Right atrium auricular region (tissue), 2 donors: ENCODE results near the gene CXCR5. TPM values are rescaled to one million over a fixed set of nuclear protein-coding genes. Genes with fewer than 3 reads are reported as not detected.

Source experiments
- DNase-seq: peaks from one replicate; pipeline ENCODE4 v3.0.0-alpha.2; 2019; ENCODE audit warnings: low spot score
- H3K27ac ChIP-seq, 2 donors: fragments of 200-600 bp; sonication (generic); 1 replicate in 1 of 2; 2 replicates in 1 of 2; pipeline ENCODE4 v1.5.1; 2016 to 2019
- H3K27me3 ChIP-seq, 2 donors: fragments of 200-600 bp; sonication (generic); one replicate each; pipeline versions ENCODE4 v1.5.1 to v1.6.0; 2017 to 2019
- H3K36me3 ChIP-seq: fragments of 200-600 bp; sonication (generic); one replicate; pipeline ENCODE4 v1.5.1; 2016
- H3K4me1 ChIP-seq, 2 donors: fragments of 200-600 bp; sonication (generic); one replicate each; pipeline versions ENCODE4 v1.5.1 to v1.6.0; 2017 to 2019
- H3K4me3 ChIP-seq, 2 donors: fragments of 200-600 bp; sonication (generic); 1 replicate in 1 of 2; 2 replicates in 1 of 2; pipeline ENCODE4 v1.5.1; 2017 to 2019; ENCODE audit warnings: mild to moderate bottlenecking in 1 of 2, moderate library complexity in 1 of 2
- H3K9me3 ChIP-seq, 2 donors: fragments of 200-600 bp; sonication (generic); one replicate each; pipeline ENCODE4 v1.5.1; 2019
- total RNA-seq, 2 donors: library from RNA; depleted of rRNA; stranded (reverse); fragments of >200 nt; gene quantifications; one replicate each; pipeline ENCODE4 v1.1.0, GENCODE V29; 2016
- TF ChIP-seq, protein P1 (sequence below), 2 donors: fragments of 200-600 bp; sonication (generic); IDR thresholded peaks; one replicate each; pipeline ENCODE4 v1.5.1; 2019; ENCODE audit warnings: antibody characterized with exemption in 2 of 2

The CXCR5 gene
- total RNA-seq, 2 donors from 2014 or later: 0.16 TPM; not detected in 1

DNA sequence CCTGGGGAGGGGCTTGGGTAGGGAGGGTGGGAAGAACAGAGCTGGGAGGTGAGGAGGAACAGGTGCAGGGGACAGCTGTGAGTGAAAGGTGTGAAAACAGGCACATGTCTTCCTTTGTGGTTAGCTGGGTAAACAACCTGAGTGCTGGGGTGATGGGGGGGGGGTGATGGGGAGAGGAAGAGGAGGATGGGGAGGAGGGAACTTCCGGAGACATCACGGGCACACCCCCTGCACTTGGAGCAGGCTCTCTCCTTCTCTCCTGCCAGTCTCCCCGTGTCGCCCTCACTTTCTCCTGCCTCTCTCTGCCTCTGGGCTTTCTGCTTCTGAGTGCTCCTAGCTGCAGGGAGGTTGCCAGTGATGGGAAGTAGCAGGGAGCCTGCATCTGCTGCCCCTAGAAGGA, 8.8 kb downstream of the CXCR5 start:
- no peaks in the 10 kb centered on the region for H3K9me3 ChIP-seq
- no peaks in the 10 kb centered on the region for H3K27me3 ChIP-seq
- TF ChIP-seq, protein P1, sequence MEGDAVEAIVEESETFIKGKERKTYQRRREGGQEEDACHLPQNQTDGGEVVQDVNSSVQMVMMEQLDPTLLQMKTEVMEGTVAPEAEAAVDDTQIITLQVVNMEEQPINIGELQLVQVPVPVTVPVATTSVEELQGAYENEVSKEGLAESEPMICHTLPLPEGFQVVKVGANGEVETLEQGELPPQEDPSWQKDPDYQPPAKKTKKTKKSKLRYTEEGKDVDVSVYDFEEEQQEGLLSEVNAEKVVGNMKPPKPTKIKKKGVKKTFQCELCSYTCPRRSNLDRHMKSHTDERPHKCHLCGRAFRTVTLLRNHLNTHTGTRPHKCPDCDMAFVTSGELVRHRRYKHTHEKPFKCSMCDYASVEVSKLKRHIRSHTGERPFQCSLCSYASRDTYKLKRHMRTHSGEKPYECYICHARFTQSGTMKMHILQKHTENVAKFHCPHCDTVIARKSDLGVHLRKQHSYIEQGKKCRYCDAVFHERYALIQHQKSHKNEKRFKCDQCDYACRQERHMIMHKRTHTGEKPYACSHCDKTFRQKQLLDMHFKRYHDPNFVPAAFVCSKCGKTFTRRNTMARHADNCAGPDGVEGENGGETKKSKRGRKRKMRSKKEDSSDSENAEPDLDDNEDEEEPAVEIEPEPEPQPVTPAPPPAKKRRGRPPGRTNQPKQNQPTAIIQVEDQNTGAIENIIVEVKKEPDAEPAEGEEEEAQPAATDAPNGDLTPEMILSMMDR (IDR thresholded peaks at IDR 0.05): no peak
- peaks cover 3% of the 10 kb centered on the region for H3K36me3 ChIP-seq
- peaks cover 0 to 29% of the 10 kb centered on the region in 2 donors for H3K4me1 ChIP-seq
- H3K27ac ChIP-seq: no peak overlapping the region
- no peak for DNase-seq
- no peak overlapping the region for H3K4me3 ChIP-seq

DNA sequence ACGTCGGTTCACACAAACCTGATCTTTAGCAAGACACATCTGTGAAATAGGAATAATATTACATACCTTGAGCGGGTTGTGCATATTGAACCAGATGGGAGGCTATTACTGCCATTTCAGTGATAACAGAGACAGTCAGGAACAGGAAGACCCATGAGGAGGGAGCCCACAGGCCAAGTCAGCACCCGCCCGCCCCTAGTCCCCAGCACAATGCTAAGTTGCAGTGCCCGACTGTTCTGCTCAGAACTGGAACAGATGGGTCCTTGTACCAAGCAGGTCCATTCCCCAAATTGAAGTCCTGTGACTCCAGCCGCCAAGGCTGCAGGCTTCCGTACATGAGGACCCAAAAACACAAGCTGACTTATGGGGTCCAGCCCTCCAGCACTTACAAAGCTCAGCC, 9.3 kb downstream of the CXCR5 start:
- no peak overlapping the region for H3K4me3 ChIP-seq
- no peaks in the 10 kb centered on the region for H3K9me3 ChIP-seq
- DNase-seq: no peak
- peaks cover 6% of the 10 kb centered on the region for H3K36me3 ChIP-seq
- no peak overlapping the region for H3K27ac ChIP-seq
- peaks cover 0 to 24% of the 10 kb centered on the region in 2 donors for H3K4me1 ChIP-seq
- TF ChIP-seq, protein P1 (IDR thresholded peaks at IDR 0.05): no peak
- no peaks in the 10 kb centered on the region for H3K27me3 ChIP-seq

DNA sequence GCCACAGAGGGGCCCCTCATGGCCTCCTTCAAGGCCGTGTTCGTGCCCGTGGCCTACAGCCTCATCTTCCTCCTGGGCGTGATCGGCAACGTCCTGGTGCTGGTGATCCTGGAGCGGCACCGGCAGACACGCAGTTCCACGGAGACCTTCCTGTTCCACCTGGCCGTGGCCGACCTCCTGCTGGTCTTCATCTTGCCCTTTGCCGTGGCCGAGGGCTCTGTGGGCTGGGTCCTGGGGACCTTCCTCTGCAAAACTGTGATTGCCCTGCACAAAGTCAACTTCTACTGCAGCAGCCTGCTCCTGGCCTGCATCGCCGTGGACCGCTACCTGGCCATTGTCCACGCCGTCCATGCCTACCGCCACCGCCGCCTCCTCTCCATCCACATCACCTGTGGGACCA, 10.0 kb downstream of the CXCR5 start:
- TF ChIP-seq, protein P1 (IDR thresholded peaks at IDR 0.05): no peak
- peaks cover 0 to 17% of the 10 kb centered on the region in 2 donors for H3K4me1 ChIP-seq
- H3K4me3 ChIP-seq: no peak overlapping the region
- H3K27me3 ChIP-seq: no peaks in the 10 kb centered on the region
- H3K9me3 ChIP-seq: no peaks in the 10 kb centered on the region
- H3K36me3 ChIP-seq: peaks cover 11% of the 10 kb centered on the region
- H3K27ac ChIP-seq: no peak overlapping the region
- DNase-seq: no peak

DNA sequence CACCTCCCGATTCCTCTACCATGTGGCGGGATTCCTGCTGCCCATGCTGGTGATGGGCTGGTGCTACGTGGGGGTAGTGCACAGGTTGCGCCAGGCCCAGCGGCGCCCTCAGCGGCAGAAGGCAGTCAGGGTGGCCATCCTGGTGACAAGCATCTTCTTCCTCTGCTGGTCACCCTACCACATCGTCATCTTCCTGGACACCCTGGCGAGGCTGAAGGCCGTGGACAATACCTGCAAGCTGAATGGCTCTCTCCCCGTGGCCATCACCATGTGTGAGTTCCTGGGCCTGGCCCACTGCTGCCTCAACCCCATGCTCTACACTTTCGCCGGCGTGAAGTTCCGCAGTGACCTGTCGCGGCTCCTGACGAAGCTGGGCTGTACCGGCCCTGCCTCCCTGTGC, 10.5 kb downstream of the CXCR5 start:
- Histone ChIP-seq H3K36me3 (peaks cover 16% of the 10 kb centered on the region), H3K27me3 (no peaks in the 10 kb centered on the region), H3K9me3 (no peaks in the 10 kb centered on the region), H3K27ac (no peak overlapping the region), H3K4me3 (no peak overlapping the region), H3K4me1 (peaks cover 0 to 12% of the 10 kb centered on the region in 2 donors)
- DNase-seq: no peak
- TF ChIP-seq, protein P1 (IDR thresholded peaks at IDR 0.05): no peak

DNA sequence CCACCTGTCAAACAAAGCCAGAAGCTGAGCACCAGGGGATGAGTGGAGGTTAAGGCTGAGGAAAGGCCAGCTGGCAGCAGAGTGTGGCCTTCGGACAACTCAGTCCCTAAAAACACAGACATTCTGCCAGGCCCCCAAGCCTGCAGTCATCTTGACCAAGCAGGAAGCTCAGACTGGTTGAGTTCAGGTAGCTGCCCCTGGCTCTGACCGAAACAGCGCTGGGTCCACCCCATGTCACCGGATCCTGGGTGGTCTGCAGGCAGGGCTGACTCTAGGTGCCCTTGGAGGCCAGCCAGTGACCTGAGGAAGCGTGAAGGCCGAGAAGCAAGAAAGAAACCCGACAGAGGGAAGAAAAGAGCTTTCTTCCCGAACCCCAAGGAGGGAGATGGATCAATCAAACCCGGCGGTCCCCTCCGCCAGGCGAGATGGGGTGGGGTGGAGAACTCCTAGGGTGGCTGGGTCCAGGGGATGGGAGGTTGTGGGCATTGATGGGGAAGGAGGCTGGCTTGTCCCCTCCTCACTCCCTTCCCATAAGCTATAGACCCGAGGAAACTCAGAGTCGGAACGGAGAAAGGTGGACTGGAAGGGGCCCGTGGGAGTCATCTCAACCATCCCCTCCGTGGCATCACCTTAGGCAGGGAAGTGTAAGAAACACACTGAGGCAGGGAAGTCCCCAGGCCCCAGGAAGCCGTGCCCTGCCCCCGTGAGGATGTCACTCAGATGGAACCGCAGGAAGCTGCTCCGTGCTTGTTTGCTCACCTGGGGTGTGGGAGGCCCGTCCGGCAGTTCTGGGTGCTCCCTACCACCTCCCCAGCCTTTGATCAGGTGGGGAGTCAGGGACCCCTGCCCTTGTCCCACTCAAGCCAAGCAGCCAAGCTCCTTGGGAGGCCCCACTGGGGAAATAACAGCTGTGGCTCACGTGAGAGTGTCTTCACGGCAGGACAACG, 11.7 kb downstream of the CXCR5 start:
- Histone ChIP-seq H3K4me3 (no peak overlapping the region), H3K9me3 (no peaks in the 10 kb centered on the region), H3K4me1 (peaks cover 0 to 7% of the 10 kb centered on the region in 2 donors), H3K36me3 (peaks cover 28% of the 10 kb centered on the region), H3K27me3 (no peaks in the 10 kb centered on the region), H3K27ac (no peak overlapping the region)
- DNase-seq: no peak
- TF ChIP-seq, protein P1 (IDR thresholded peaks at IDR 0.05): no peak
